ENCODE measurements around the gene TSPAN1.

The TSPAN1 gene

GRCh38 chr1:46191033-46191701 is 16.3 kb downstream of the TSPAN1 start:
- DNase-seq (ENCODE audit: low spot score) (no peak), ATAC-seq (ENCODE audit: low read depth) (no peak)
- Histone ChIP-seq H3K27ac (ENCODE audit: poor library complexity, severe bottlenecking) (peak overlapping the region; percentile 98), H3K4me3 (ENCODE audit: severe bottlenecking) (no peak overlapping the region), H3K4me1 (ENCODE audit: insufficient read depth, poor library complexity, severe bottlenecking) (peaks cover 29% of the 10 kb centered on the region), H3K27me3 (ENCODE audit: insufficient read depth, poor library complexity, severe bottlenecking) (no peaks in the 10 kb centered on the region), H3K9me3 (ENCODE audit: severe bottlenecking) (no peaks in the 10 kb centered on the region), H3K36me3 (ENCODE audit: low read depth) (peaks cover 89% of the 10 kb centered on the region)
- TF ChIP-seq CTCF (IDR thresholded peaks at IDR 0.05; ENCODE audit: poor library complexity, severe bottlenecking), result no peak

DNA sequence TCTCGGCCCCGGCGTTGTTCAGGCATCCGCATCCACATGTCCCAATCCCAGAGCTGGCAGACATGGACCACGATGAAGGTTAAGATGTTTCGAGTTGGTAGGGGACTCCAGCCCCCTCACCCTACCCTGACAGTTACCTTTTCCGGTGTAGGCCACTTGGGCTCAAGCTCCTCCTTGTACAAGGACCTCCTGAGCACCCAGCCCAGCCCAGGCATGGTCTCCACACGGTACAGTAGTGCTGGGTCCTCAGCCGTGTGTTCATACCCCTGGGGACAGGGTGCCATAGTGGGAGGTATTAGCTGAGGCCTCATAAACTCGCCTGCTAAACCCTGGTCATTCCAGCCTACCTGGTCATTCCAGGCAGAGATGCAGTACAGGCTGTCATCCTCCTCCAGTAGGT is 17.3 kb downstream of the TSPAN1 start:
- no peak overlapping the region for H3K4me3 ChIP-seq (ENCODE audit: severe bottlenecking)
- H3K4me1 ChIP-seq (ENCODE audit: insufficient read depth, poor library complexity, severe bottlenecking), result peaks cover 29% of the 10 kb centered on the region
- no peaks in the 10 kb centered on the region for H3K27me3 ChIP-seq (ENCODE audit: insufficient read depth, poor library complexity, severe bottlenecking)
- no peak for TF ChIP-seq CTCF (IDR thresholded peaks at IDR 0.05; ENCODE audit: poor library complexity, severe bottlenecking)
- no peaks in the 10 kb centered on the region for H3K9me3 ChIP-seq (ENCODE audit: severe bottlenecking)
- peaks cover 95% of the 10 kb centered on the region for H3K36me3 ChIP-seq (ENCODE audit: low read depth)
- ATAC-seq (ENCODE audit: low read depth) (no peak), DNase-seq (ENCODE audit: low spot score) (no peak)
- peak overlapping the region; percentile 98 for H3K27ac ChIP-seq (ENCODE audit: poor library complexity, severe bottlenecking)

- no peaks in the 10 kb centered on the region for H3K27me3 ChIP-seq (ENCODE audit: insufficient read depth, poor library complexity, severe bottlenecking)
- ATAC-seq (ENCODE audit: low read depth) (no peak), DNase-seq (ENCODE audit: low spot score) (no peak)
- no peak overlapping the region for H3K27ac ChIP-seq (ENCODE audit: poor library complexity, severe bottlenecking)
- H3K4me3 ChIP-seq (ENCODE audit: severe bottlenecking), result no peak overlapping the region
- peaks cover 25% of the 10 kb centered on the region for H3K4me1 ChIP-seq (ENCODE audit: insufficient read depth, poor library complexity, severe bottlenecking)
- TF ChIP-seq CTCF (IDR thresholded peaks at IDR 0.05; ENCODE audit: poor library complexity, severe bottlenecking), result no peak
- peaks cover 84% of the 10 kb centered on the region for H3K36me3 ChIP-seq (ENCODE audit: low read depth)
- no peaks in the 10 kb centered on the region for H3K9me3 ChIP-seq (ENCODE audit: severe bottlenecking)
Observed at GRCh38 chr1:46193285-46193684, 18.4 kb downstream of the TSPAN1 start.

DNA sequence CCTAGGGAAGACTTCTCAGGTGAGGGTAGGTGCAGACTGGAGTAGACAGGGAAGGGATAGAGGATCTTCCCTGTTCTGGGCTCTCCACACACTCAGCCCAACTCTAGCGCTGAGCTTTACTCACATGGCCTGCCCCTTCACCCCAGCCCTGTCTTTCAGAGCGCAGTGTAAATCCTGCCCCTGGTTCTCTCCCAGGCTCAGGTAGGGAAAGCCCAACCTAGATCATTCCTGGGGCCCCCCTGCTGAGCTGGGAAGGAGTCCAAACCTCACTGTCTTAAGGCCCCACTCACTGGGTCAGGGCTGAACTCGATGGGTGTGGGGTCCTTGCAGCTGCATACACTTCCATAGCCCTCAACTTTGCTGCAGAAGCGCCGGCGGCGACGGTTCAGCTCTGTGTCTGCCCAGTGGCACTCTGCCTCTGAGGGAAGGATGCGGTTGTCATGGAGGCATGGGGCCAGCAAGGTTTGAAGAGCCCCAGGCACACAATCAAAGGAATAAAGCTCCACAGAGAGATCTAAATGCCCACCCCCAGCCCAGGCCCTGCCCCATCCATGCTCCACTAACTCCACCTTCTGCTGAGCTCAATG is 19.2 kb downstream of the TSPAN1 start:
- no peak for TF ChIP-seq CTCF (IDR thresholded peaks at IDR 0.05; ENCODE audit: poor library complexity, severe bottlenecking)
- ATAC-seq (ENCODE audit: low read depth), result no peak
- Histone ChIP-seq H3K27ac (ENCODE audit: poor library complexity, severe bottlenecking) (no peak overlapping the region), H3K9me3 (ENCODE audit: severe bottlenecking) (no peaks in the 10 kb centered on the region), H3K36me3 (ENCODE audit: low read depth) (peaks cover 76% of the 10 kb centered on the region), H3K27me3 (ENCODE audit: insufficient read depth, poor library complexity, severe bottlenecking) (no peaks in the 10 kb centered on the region), H3K4me3 (ENCODE audit: severe bottlenecking) (no peak overlapping the region), H3K4me1 (ENCODE audit: insufficient read depth, poor library complexity, severe bottlenecking) (peaks cover 19% of the 10 kb centered on the region)
- DNase-seq (ENCODE audit: low spot score), result no peak

DNA sequence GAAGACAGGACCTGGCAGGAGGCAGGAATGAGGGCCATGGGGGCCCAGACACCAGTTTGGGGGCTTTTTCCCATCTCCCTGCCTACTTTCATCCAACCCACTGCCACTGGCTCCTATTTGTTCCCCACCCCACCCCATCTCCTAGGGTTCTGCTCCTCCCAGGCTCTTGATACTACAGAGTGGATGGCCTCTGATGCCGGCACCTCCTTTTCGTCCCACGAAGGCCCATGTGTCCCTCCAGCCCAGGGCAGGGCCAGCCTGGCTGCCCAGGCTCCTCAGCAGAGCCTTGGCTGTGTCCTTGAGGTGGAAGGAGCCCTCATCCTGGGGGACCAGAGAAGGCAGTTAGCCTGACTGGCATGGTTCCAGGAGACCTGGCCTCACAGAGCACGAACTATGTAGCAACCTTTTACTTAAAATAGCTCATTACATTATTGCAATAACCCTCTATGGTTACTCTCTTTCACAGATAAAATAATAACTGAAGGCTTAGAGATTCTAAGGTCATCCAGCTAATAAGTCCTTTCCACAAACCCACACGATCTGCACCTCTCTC is 19.8 kb downstream of the TSPAN1 start:
- Histone ChIP-seq H3K4me3 (ENCODE audit: severe bottlenecking) (no peak overlapping the region), H3K4me1 (ENCODE audit: insufficient read depth, poor library complexity, severe bottlenecking) (peaks cover 16% of the 10 kb centered on the region), H3K9me3 (ENCODE audit: severe bottlenecking) (no peaks in the 10 kb centered on the region), H3K27me3 (ENCODE audit: insufficient read depth, poor library complexity, severe bottlenecking) (no peaks in the 10 kb centered on the region), H3K27ac (ENCODE audit: poor library complexity, severe bottlenecking) (no peak overlapping the region), H3K36me3 (ENCODE audit: low read depth) (peaks cover 70% of the 10 kb centered on the region)
- ATAC-seq (ENCODE audit: low read depth) (no peak), DNase-seq (ENCODE audit: low spot score) (no peak)
- TF ChIP-seq CTCF (IDR thresholded peaks at IDR 0.05; ENCODE audit: poor library complexity, severe bottlenecking), result no peak

Measured in RWPE2 (cell line).